NCI-H1930 (cell line): Measurements from ENCODE around the gene DNAJA2.
"Not testable (repeated sequence)": the region's sequence is repeated elsewhere in the genome, so short reads cannot be mapped to it uniquely, and the experiment has no call there.

Source experiments
- DNase-seq, 2 experiments: peaks; one replicate each; lab custom pipeline; 2025; lab: John Stamatoyannopoulos, UW

DNAJA2 gene

GRCh38 chr16:46973207-46973995 is at the start of gene DNAJA2:
TSS of gene DNAJA2 (minus strand) at chr16:46973674. CDS start at chr16:46973572, 102 bp downstream.
- DNase-seq: peak; percentile 66 to 74

GRCh38 chr16:47019568-47019967 is 46.1 kb upstream of the DNAJA2 start:
- DNase-seq: no peak

- DNase-seq: peak; percentile 6 to 20
These were observed 44.9 kb upstream of the DNAJA2 start for GRCh38 chr16:47018223-47018891.

GRCh38 chr16:47017636-47018035 is 44.2 kb upstream of the DNAJA2 start:
- no peak for DNase-seq

- DNase-seq: no peak
These were observed 43.2 kb upstream of the DNAJA2 start for GRCh38 chr16:47016700-47017133.

- no peak for DNase-seq
These were observed 40.4 kb upstream of the DNAJA2 start for GRCh38 chr16:47013910-47014309.

- DNase-seq: no peak
These were observed 39.7 kb upstream of the DNAJA2 start for GRCh38 chr16:47013172-47013571.

- not testable (repeated sequence) for DNase-seq
These were observed 37.3 kb upstream of the DNAJA2 start for GRCh38 chr16:47010812-47011211.

- DNase-seq: no peak
These were observed 35.1 kb upstream of the DNAJA2 start for GRCh38 chr16:47008612-47009011.

GRCh38 chr16:47008174-47008573 is 34.7 kb upstream of the DNAJA2 start:
- no peak for DNase-seq

GRCh38 chr16:47004652-47005051 is 31.2 kb upstream of the DNAJA2 start:
- DNase-seq: no peak

- DNase-seq: not testable (repeated sequence)
These were observed 26.6 kb upstream of the DNAJA2 start for GRCh38 chr16:47000066-47000465.

- DNase-seq: no peak
These were observed 24.4 kb upstream of the DNAJA2 start for GRCh38 chr16:46997844-46998243.

- no peak for DNase-seq
These were observed 23.5 kb upstream of the DNAJA2 start for GRCh38 chr16:46996952-46997458.

GRCh38 chr16:46996391-46996790 is 22.9 kb upstream of the DNAJA2 start:
- DNase-seq: no peak

GRCh38 chr16:46991729-46992704 is 18.5 kb upstream of the DNAJA2 start:
- no peak for DNase-seq

GRCh38 chr16:46986896-46987295 is 13.4 kb upstream of the DNAJA2 start:
- DNase-seq: no peak

GRCh38 chr16:46986438-46986837 is 13.0 kb upstream of the DNAJA2 start:
- DNase-seq: no peak

GRCh38 chr16:46982335-46982734 is 8.9 kb upstream of the DNAJA2 start:
- no peak for DNase-seq

GRCh38 chr16:46980926-46981325 is 7.5 kb upstream of the DNAJA2 start:
- no peak for DNase-seq

GRCh38 chr16:46976550-46976949 is 3.1 kb upstream of the DNAJA2 start:
- DNase-seq: no peak

GRCh38 chr16:46975908-46976470 is 2.5 kb upstream of the DNAJA2 start:
- no peak for DNase-seq
